Measurements from ENCODE around the gene ARPC2.
"Not testable (repeated sequence)": the region's sequence is repeated elsewhere in the genome, so short reads cannot be mapped to it uniquely, and the experiment has no call there.

ARPC2 gene

DNA sequence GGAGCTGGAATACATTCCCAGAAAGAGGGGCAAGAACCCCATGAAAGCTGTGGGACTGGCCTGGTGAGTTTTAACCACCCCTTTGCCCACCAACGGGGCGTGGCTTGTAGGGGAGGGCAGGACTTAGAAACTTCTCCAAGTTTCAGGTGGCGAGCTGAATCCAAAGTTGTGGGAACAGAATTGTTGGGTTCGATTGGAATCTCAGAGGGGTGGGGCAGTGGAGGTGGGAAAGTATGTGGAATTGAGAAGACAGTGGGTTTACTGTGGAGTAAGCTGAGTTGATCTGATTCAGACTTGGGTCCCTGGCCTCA, 54.5 kb downstream of the ARPC2 start:
- peak overlapping the region; percentile 98 for H3K4me3 ChIP-seq (ENCODE audit: low read depth, low read length)
- TF ChIP-seq, protein P1, sequence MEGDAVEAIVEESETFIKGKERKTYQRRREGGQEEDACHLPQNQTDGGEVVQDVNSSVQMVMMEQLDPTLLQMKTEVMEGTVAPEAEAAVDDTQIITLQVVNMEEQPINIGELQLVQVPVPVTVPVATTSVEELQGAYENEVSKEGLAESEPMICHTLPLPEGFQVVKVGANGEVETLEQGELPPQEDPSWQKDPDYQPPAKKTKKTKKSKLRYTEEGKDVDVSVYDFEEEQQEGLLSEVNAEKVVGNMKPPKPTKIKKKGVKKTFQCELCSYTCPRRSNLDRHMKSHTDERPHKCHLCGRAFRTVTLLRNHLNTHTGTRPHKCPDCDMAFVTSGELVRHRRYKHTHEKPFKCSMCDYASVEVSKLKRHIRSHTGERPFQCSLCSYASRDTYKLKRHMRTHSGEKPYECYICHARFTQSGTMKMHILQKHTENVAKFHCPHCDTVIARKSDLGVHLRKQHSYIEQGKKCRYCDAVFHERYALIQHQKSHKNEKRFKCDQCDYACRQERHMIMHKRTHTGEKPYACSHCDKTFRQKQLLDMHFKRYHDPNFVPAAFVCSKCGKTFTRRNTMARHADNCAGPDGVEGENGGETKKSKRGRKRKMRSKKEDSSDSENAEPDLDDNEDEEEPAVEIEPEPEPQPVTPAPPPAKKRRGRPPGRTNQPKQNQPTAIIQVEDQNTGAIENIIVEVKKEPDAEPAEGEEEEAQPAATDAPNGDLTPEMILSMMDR (IDR thresholded peaks at IDR 0.05; ENCODE audit: low read depth, low read length): no peak

DNA sequence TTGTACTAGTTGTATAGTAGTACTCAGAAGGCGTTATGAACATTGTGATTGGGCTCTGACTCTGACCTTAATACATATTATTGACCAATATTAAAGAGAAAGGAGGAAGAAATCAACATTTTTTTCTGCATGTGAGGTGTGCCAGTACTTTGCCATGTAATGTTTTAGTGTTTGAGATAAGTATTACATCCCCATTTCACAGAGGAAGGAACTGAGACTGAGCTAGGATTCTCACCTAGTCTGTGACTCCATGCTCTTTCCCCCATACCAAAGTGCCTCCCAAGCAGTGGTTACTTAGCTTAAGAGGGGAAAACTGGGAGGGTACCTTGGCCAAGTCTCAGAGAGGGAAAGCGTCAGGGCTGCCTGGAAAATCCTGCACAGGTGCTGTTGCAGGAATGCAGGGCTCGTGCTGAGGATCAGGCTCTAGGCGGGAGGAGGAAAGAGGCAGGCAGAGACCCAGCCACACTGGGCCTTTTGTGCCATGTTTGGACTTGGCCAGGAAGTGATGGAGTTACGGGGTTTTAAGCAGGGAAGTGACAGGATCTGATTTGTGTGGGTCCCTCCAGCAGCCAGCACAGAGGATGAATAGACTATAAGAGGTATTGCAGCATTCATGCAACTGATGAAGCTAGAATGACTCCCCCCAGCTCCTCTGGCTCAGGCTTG, 55.0 kb downstream of the ARPC2 start:
- TF ChIP-seq, protein P1 (IDR thresholded peaks at IDR 0.05; ENCODE audit: low read depth, low read length): no peak
- no peak overlapping the region; the same call in 1 of the 2 replicates for H3K4me3 ChIP-seq (ENCODE audit: low read depth, low read length)

DNA sequence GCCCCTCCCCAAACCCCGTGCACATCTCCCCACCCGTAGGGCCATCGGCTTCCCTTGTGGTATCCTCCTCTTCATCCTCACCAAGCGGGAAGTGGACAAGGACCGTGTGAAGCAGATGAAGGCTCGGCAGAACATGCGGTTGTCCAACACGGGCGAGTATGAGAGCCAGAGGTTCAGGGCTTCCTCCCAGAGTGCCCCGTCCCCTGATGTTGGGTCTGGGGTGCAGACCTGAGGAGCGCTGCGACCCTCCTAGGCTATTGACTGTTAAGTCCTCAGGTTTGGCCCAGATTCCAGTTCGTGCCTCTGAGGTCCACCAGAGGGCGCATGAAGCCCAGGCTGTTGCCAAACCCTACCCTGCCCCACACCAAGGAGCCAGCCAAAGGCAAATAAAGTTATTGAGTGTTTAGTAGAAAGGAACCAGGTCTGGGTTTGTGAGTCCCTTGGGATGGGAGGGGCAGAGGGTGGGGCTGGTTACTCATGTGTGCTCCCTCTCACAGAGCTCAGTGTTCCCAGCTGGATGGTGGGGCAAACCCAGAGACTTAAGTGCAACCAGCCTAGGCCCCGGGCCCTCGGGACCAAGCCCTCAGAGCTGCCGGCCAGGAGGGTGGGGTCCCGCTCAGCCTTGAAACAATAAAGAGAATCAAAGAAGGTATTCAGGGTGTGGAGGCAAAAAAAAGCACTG, 55.7 kb downstream of the ARPC2 start:
- TF ChIP-seq, protein P1 (IDR thresholded peaks at IDR 0.05; ENCODE audit: low read depth, low read length): peak; percentile 85

DNA sequence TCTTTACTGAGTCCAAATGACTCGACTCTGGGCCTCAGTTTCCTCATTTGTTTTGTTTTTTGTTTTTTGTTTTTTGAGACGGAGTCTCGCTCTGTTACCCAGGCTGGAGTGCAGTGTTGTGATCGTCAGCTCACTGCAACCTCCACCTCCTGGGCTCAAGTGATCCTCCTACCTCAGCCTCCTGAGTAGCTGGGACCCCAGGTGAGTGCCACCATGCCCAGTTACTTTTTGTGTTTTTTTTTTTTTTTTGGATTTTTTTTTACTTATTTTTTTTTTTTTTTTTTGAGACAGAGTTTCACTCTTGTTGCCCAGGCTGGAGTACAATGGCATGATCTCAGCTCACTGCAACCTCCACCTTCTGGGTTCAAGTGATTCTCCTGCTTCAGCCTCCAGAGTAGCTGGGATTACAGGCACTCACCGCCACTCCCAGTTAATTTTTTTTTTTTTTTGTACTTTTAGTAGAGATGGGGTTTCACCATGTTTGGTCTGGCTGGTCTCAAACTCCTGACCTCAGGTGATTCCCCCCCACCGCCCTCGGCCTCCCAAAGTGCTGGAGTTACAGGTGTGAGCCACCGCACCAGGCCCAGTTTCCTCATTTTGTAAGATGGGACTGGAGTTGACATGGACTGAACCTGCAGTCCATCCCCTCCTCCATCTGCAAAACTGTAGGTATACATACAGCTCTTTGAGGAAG, 56.4 kb downstream of the ARPC2 start:
- not testable (repeated sequence) for H3K4me3 ChIP-seq (ENCODE audit: low read depth, low read length)

More for the DNA sequence above, 55.7 kb downstream of the ARPC2 start:
- no peak overlapping the region for H3K4me3 ChIP-seq (ENCODE audit: low read depth, low read length)

DNA sequence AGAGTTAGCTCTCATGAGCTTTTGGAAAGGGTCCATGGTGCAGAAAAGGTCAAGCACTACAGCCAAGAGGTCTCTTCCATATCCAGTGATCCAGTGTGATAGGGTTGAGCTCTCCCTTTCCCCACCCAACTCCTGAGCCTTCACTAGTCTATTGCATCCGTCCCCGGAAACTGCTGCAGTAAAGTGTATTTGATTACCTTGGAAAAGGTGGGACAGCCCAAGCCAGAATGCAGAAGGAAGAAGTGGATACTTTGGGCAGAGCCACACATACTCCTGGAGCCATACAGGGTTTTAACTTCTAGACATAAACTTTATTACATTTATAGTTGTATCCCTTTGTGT, 56.9 kb downstream of the ARPC2 start:
- no peak overlapping the region for H3K4me3 ChIP-seq (ENCODE audit: low read depth, low read length)
- TF ChIP-seq, protein P1 (IDR thresholded peaks at IDR 0.05; ENCODE audit: low read depth, low read length): no peak

DNA sequence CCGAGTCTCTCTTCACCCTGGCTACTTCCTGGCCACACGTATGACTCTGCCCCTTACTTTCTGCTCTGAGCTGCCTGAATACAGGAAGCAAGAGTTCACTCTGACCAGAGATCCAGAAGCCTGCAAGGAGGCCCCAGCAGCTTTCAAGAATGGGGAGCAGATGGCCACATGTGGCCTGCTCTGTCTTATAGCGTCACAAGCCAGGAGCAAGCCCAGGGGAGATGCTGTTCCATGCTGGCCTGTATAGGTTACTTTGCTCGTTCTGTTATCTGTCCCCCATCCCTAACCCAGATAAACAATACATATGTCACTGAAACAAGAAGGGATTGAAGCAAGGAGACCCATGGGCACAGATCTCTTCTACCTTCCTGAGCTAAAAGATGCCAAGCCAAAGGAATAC, 57.6 kb downstream of the ARPC2 start:
- TF ChIP-seq, protein P1 (IDR thresholded peaks at IDR 0.05; ENCODE audit: low read depth, low read length): no peak

DNA sequence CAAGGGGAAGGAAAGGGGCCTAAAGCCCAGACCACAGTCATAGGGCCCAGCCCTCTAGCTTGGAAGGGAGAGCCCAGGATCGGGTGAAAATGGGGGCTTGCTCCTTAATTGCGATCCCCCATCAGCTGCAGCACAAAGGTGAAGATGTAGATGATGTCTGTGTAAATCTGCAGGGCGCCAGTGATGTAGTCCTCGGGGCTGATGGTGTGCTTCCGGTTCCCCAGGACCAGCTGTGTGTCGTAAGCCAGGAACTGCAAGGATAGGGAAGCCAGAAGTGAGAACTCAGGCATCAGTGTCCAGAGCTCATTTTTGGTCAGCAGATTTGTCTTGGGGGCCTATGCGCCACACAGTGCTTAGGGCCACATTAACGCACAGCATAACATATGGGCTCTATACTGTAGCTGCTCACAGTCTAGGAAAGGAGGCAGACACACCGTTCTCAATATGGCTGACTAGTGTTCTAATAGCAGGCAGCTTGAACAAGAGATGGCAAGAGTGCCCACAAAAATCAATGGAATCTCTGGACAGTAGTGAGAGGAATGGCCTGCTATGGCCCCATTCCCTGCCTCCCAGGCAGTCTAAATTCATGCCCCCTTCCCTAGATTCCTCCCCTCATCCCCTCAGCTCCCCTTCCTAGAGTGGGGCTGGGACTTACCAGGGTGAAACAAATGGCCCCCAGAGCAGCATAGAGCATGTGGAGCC, 58.5 kb downstream of the ARPC2 start:
- TF ChIP-seq, protein P1 (IDR thresholded peaks at IDR 0.05; ENCODE audit: low read depth, low read length): no peak
- H3K4me3 ChIP-seq (ENCODE audit: low read depth, low read length): no peak overlapping the region

More for the DNA sequence above, 57.6 kb downstream of the ARPC2 start:
- H3K4me3 ChIP-seq (ENCODE audit: low read depth, low read length): no peak overlapping the region
